ENCODE measurements around the gene CELA2A.

- TF ChIP-seq POLR2A (IDR thresholded peaks at IDR 0.05), result no peak
- TF ChIP-seq CTCF (IDR thresholded peaks at IDR 0.05), result no peak
Measured at GRCh38 chr1:15428815-15429435, 27.6 kb upstream of the CELA2A start.

Measured in esophagus squamous epithelium (tissue), 4 donors.